CD14-positive monocyte (primary cell): ENCODE data around the gene VMAC. TPM values are rescaled to one million over a fixed set of nuclear protein-coding genes. Genes with fewer than 3 reads are reported as not detected.

Experiments
- DNase-seq, 3 donors: peaks; one replicate each; pipeline ENCODE4 v3.0.0-alpha.2; 2011 to 2022
- H2AFZ ChIP-seq: 2 replicates; pipeline ENCODE4 v1.6.0; 2012; ENCODE audit warnings: mild to moderate bottlenecking, low read depth, low read length, inconsistent platforms; ENCODE audit not compliant: insufficient read depth, poor library complexity, severe bottlenecking
- H3K27ac ChIP-seq, 2 donors: 1 replicate in 1 of 2; 2 replicates in 1 of 2; pipeline ENCODE4 v1.5.1; 2012 to 2013; ENCODE audit warnings: low read length in 2 of 2, control low read depth in 1 of 2, inconsistent platforms in 1 of 2, low read depth in 1 of 2, mild to moderate bottlenecking in 1 of 2
- H3K27me3 ChIP-seq, 2 donors: one replicate each; pipeline versions ENCODE4 v1.6.0 to v1.6.1; 2011 to 2013; ENCODE audit warnings: low read length in 2 of 2; ENCODE audit not compliant: control insufficient read depth in 2 of 2, insufficient read depth in 2 of 2
- H3K36me3 ChIP-seq, 2 donors: replicated peaks in 1 of 2; 1 replicate in 1 of 2; 2 replicates in 1 of 2; pipeline versions ENCODE4 v1.5.1 to v1.6.1; 2012 to 2013; ENCODE audit warnings: low read length in 2 of 2, control low read depth in 1 of 2, inconsistent platforms in 1 of 2, mild to moderate bottlenecking in 1 of 2; ENCODE audit not compliant: insufficient read depth in 2 of 2, control insufficient read depth in 1 of 2
- H3K4me1 ChIP-seq, 2 donors: 1 replicate in 1 of 2; 2 replicates in 1 of 2; pipeline versions ENCODE4 v1.5.1 to v1.6.1; 2012 to 2013; ENCODE audit warnings: low read length in 2 of 2, control low read depth in 1 of 2, inconsistent platforms in 1 of 2, mild to moderate bottlenecking in 1 of 2, moderate library complexity in 1 of 2; ENCODE audit not compliant: insufficient read depth in 2 of 2, control insufficient read depth in 1 of 2
- H3K4me2 ChIP-seq: replicated peaks from 2 replicates; pipeline ENCODE3; 2012; ENCODE audit warnings: low read length, moderate library complexity, mild to moderate bottlenecking; ENCODE audit not compliant: poor library complexity, severe bottlenecking; ENCODE audit errors: extremely low read depth
- H3K4me3 ChIP-seq, 3 experiments: fragments of 200-600 bp in 1 of 3; sonication (generic) in 1 of 3; replicated peaks in 1 of 3; 1 replicate in 2 of 3; 2 replicates in 1 of 3; pipeline ENCODE4 v1.5.1; 2011 to 2013; ENCODE audit warnings: low read length in 3 of 3, mild to moderate bottlenecking in 3 of 3, control low read depth in 2 of 3, low read depth in 2 of 3, inconsistent platforms in 1 of 3, moderate library complexity in 1 of 3
- H3K79me2 ChIP-seq: 2 replicates; pipeline ENCODE4 v1.6.0; 2012; ENCODE audit warnings: mild to moderate bottlenecking, control low read depth, inconsistent platforms, low read length, moderate library complexity; ENCODE audit not compliant: insufficient read depth
- H3K9ac ChIP-seq: 2 replicates; pipeline ENCODE4 v1.6.0; 2017; ENCODE audit warnings: low read length, mild to moderate bottlenecking; ENCODE audit not compliant: insufficient read depth, poor library complexity, severe bottlenecking
- H3K9me3 ChIP-seq, 2 donors: replicated peaks in 1 of 2; 1 replicate in 1 of 2; 2 replicates in 1 of 2; pipeline versions ENCODE4 v1.5.1 to v1.6.1; 2012 to 2013; ENCODE audit warnings: low read length in 2 of 2, control low read depth in 1 of 2; ENCODE audit not compliant: control insufficient read depth in 1 of 2, insufficient read depth in 1 of 2
- H4K20me1 ChIP-seq: 2 replicates; pipeline ENCODE4 v1.6.0; 2012; ENCODE audit warnings: mild to moderate bottlenecking, low read length, control low read depth, moderate library complexity; ENCODE audit not compliant: insufficient read depth
- H3K27ac Mint-ChIP-seq, 7 donors: one replicate each; pipeline ENCODE4 v1.8.0; 2020; ENCODE audit warnings: mild to moderate bottlenecking in 7 of 7, mixed read lengths in 7 of 7, moderate library complexity in 6 of 7, inconsistent platforms in 2 of 7
- H3K27me3 Mint-ChIP-seq, 3 donors: one replicate each; pipeline ENCODE4 v1.8.0; 2021 to 2022; ENCODE audit warnings: low read depth in 3 of 3, mild to moderate bottlenecking in 3 of 3, mixed read lengths in 3 of 3, moderate library complexity in 3 of 3, inconsistent platforms in 1 of 3
- H3K36me3 Mint-ChIP-seq, 2 donors: one replicate each; pipeline ENCODE4 v1.8.0; 2020; ENCODE audit warnings: mixed read lengths in 2 of 2, inconsistent platforms in 1 of 2, mild to moderate bottlenecking in 1 of 2
- H3K4me1 Mint-ChIP-seq: one replicate; pipeline ENCODE4 v1.8.0; 2020; ENCODE audit warnings: mild to moderate bottlenecking, mixed read lengths
- H3K4me3 Mint-ChIP-seq, 2 donors: one replicate each; pipeline ENCODE4 v1.8.0; 2020; ENCODE audit warnings: mild to moderate bottlenecking in 2 of 2, mixed read lengths in 2 of 2, moderate library complexity in 1 of 2
- H3K9me3 Mint-ChIP-seq, 7 donors: one replicate each; pipeline ENCODE4 v1.8.0; 2020 to 2022; ENCODE audit warnings: mixed read lengths in 7 of 7, mild to moderate bottlenecking in 6 of 7, moderate library complexity in 6 of 7, inconsistent platforms in 2 of 7
- CTCF ChIP-seq: fragments of 200-600 bp; IDR thresholded peaks from one replicate; pipeline ENCODE4 v1.8.0; 2022; ENCODE audit warnings: antibody characterized with exemption, mild to moderate bottlenecking
- WGBS: methylation state at CpG from one replicate; pipeline ENCODE4 v1.1.5; 2013; ENCODE audit warnings: missing lambda C conversion rate; ENCODE audit not compliant: insufficient coverage; 5-methylcytosine and 5-hydroxymethylcytosine counted together
- intact Hi-C, 2 donors: fragments of 100-400 bp; cut with micrococcal nuclease; formaldehyde crosslinking; loops; one replicate each; pipeline versions ENCODE4 v1.15.0 to v1.15.1; 2023
- polyA plus RNA-seq, 3 donors: library from polyadenylated mRNA; depleted of rRNA in 1 of 3; unstranded in 2 of 3; stranded (reverse) in 1 of 3; fragments of 300-500 nt in 2 of 3; fragments of >200 nt in 1 of 3; fragmentation: Illumina TruSeq in 2 of 3; gene quantifications; 1 replicate in 2 of 3; 2 replicates in 1 of 3; pipeline ENCODE4 v1.2.3, GENCODE V29; 2012 to 2021

VMAC gene
- polyA plus RNA-seq, 3 donors, result 3.1 to 13.0 (median 4.3) TPM

- no peak overlapping the region for H3K9ac ChIP-seq
- no peaks in the 10 kb centered on the region for H3K79me2 ChIP-seq
- Mint-ChIP-seq H3K36me3 (no peaks in the 10 kb centered on the region), H3K4me1 (no peaks in the 10 kb centered on the region), H3K4me3 (no peak overlapping the region), H3K9me3 (peaks cover 0 to 3% (median 2%) of the 10 kb centered on the region in 7 donors), H3K27me3 (peaks cover 0 to 2% (median 0%) of the 10 kb centered on the region in 3 donors), H3K27ac (no peak overlapping the region)
- no peak for TF ChIP-seq CTCF
- H4K20me1 ChIP-seq, result no peaks in the 10 kb centered on the region
- H3K36me3 ChIP-seq, result no peaks in the 10 kb centered on the region
- no peak overlapping the region for H3K27ac ChIP-seq
- H3K4me3 ChIP-seq, result no peak overlapping the region
- no peak for DNase-seq
- no peak overlapping the region for H3K4me2 ChIP-seq
- no peaks in the 10 kb centered on the region for H3K27me3 ChIP-seq
- peaks cover 0 to 3% of the 10 kb centered on the region in 2 donors for H3K9me3 ChIP-seq
- 92% methylated on average over 17 of the region's 18 CpGs for WGBS
- no peak overlapping the region for H2AFZ ChIP-seq
- no peaks in the 10 kb centered on the region for H3K4me1 ChIP-seq
- intact Hi-C loops, result no loop called here
Measured at GRCh38 chr19:5857203-5858081, 47.2 kb upstream of the VMAC start.

GRCh38 chr19:5863030-5863665 is 41.5 kb upstream of the VMAC start:
- peaks cover 0 to 3% (median 0%) of the 10 kb centered on the region in 7 donors for H3K9me3 Mint-ChIP-seq
- H3K27me3 Mint-ChIP-seq, result peaks cover 1 to 4% (median 3%) of the 10 kb centered on the region in 3 donors
- no peak overlapping the region for H3K27ac Mint-ChIP-seq
- H3K4me1 Mint-ChIP-seq, result no peaks in the 10 kb centered on the region
- Histone ChIP-seq H3K79me2 (no peaks in the 10 kb centered on the region), H3K36me3 (no peaks in the 10 kb centered on the region), H3K4me1 (no peaks in the 10 kb centered on the region), H3K9ac (no peak overlapping the region), H3K4me2 (no peak overlapping the region), H3K27me3 (no peaks in the 10 kb centered on the region), H3K4me3 (no peak overlapping the region), H2AFZ (no peak overlapping the region), H4K20me1 (no peaks in the 10 kb centered on the region), H3K27ac (no peak overlapping the region), H3K9me3 (no peaks in the 10 kb centered on the region)
- WGBS, result 72% methylated on average over 5 of the region's 11 CpGs
- intact Hi-C loops, result no loop called here
- DNase-seq, result no peak
- H3K36me3 Mint-ChIP-seq, result no peaks in the 10 kb centered on the region
- TF ChIP-seq CTCF, result no peak
- H3K4me3 Mint-ChIP-seq, result no peak overlapping the region
